GM19240 (cell line): ENCODE data around the gene ZC3H4.
"Not testable (repeated sequence)": the region's sequence is repeated elsewhere in the genome, so short reads cannot be mapped to it uniquely, and the experiment has no call there.

Source experiments
- DNase-seq: peaks from one replicate; pipeline ENCODE4 v3.0.0; 2011; ENCODE audit warnings: low spot score; ENCODE audit not compliant: insufficient read length

The ZC3H4 gene

DNA sequence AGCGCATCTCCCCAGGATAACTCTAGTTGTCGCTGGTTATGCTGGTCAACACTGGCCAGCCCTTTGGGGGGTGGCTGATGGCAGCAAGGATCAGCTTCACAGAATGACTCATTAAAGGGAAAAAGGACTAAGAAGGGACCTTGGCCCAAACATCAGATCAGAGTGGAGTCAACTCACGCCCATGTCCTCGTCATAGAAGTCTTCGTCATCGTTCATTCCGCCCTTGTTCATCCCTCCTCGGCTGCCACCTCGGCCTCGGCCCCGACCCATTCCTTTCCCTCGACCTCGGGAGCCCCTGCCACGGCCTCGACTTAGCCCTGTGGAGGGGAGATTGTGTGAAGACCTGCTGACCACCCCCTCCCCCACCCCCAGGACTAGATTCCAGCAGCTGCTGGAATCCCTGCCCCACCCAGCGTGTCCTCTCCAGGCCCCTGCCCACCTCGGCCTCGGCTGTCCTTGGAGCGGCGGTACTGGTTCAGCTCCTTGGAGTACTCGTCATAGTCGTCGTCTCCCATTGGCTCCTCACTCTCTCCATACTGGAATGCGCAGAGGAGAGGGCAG, 28.6 kb downstream of the ZC3H4 start:
- DNase-seq: no peak

DNA sequence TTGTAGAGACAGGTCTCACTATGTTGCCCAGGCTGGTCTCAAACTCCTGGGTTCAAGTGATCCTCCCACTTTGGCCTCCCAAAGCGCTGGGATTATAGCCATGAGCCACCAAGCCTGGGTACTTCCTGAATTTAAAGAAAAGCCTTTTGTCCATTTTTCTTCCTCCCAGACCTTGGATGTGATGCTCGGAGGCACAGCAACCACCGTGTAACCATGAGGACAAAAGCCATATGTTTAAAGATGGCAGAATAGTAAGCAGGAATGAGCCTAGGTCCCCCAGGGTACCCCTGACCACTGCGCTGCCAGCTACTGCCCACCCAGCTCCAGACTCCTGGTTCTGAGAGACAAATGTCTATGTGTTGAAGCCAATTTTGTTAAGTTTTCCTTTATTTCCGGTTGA, 31.1 kb downstream of the ZC3H4 start:
- DNase-seq: no peak

DNA sequence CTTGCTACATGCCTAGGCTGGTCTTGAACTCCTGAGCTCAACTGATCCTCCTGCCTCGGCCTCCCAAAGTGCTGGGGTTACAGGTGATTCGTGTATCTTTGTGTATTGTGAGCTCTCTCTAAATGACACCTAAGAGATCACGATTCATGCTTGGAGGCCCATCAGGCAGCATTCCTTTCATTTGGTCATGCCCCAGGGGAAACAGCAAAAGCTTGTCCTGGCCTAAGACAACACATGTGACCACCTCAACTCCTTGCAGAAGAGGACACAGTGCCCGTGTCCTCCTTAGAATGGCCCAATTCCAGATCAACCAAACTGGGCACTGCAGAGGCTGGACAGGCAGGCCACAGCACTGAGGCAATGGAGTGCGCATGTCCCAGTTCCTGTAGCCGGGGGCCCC, 32.5 kb downstream of the ZC3H4 start:
- DNase-seq: no peak

DNA sequence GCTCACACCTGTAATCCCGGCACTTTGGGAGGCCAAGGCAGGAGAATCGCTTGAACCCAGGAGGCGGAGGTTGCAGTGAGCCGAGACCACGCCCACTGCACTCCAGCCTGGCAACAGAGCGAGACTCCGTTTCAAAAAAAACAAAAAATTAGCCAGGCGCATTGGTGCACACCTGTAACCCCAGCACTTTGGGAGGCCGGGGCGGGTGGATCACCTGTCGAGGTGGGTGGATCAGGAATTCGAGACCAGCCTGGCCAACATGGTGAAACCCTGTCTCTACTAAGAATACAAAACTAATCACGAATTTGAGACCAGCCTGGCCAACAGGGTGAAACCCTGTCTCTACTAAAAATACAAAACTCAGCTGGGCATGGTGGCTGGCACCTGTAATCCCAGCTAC, 35.2 kb downstream of the ZC3H4 start:
- DNase-seq: not testable (repeated sequence)

DNA sequence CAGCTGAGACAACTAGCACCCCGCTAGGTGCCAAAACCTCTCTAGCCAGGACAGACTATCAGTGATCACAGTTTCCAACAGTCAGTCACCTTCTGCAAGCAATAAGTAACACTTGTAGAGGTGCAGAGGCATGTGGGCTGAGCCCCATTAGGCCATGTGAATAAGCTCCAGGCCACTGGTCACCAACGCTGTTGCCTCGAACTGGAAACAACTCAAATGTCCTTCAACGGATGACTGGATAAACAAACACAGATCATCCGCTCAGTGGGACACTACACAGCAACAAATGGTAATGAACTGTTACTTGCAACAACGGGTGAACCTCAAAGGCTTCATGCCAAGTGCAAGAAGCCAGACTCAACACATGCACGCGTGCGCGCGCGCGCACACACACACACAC, 37.6 kb downstream of the ZC3H4 start:
- DNase-seq: no peak

DNA sequence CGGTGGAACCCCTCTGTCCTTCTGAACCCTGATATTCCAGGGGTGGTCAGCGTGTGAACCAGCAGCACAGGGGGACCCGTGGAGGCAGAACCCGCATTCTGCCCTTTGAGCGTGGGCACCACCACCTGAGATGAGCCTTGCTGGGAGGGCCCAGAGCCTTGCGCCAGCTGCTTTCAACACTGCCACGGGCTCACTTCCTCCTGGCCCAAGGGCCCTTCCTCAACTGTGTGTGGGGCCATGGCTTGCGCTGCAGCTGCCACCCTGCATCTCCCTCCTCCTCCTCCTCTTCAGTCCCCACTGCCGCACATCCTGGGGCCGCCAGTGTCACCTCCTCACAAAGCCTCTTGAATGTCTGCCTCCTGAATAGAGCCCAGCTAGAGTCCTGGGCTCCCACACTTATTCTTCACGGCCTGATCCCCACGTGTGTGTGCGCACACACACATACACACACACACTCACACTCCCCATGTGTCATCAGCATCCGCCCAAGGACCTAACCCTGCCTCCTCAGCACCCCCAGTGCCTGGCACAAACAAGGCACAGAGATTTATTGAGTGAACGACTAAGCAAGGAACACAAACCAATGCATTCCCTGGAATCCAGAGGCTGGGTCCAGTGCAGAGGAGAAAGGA, 38.3 kb downstream of the ZC3H4 start:
- DNase-seq: no peak

DNA sequence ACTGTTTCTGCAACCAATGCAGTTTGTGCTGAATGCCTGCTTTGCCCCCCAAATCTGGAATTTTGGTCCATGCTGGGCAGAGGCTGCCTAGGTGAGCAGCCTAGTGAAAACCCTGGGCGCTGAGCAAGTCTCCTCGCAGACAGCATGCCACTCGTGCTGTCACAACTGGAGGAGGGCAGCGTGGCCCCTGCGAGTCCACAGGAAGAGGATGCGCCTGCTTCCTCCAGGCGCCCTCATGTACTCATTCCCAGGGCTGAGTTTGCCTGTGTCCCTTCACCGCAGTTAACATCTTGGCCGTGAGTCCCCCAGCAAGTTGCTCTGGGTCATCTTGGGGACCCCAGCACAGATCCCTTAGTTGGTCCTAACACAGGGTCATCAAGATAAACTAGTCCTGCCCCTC, 39.0 kb downstream of the ZC3H4 start:
- no peak for DNase-seq

DNA sequence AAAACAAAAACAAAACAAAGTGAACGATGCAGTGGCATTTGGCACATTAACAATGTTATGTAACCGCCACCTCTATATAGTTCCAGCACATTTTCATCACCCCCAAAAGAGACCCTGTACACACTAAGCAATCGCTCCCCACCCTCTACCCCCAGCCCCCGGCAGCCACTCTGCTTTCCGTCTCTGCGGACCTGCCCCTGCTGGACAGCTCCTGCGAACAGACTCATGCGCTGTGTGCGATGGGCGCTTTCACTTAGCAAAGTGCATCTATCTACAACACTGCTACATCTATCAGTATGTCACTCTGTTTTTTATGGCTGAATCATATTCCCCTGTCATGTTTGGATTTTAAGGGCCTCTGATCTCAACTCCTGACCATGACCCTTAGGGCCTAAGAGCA, 40.0 kb downstream of the ZC3H4 start:
- no peak for DNase-seq

DNA sequence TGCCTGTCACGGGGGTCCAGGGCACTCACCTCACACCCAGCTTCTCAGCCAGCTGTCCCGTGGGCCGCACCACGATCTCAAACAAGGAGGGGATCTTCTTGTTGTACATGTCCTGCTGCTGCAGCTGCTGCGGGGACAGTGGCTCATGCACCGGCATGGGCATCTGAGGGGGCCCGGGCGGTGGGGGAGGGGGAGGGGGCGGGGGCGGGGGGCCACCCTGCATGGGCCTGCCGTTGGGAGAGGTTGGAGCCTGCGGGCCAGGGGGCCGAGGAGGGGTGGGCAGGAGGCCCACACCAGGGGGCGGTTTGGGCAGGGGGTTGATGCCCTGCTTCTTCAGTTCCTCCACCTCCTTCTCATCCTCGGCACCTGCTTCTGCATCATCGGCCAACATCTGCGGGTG, 41.3 kb downstream of the ZC3H4 start:
- no peak for DNase-seq

DNA sequence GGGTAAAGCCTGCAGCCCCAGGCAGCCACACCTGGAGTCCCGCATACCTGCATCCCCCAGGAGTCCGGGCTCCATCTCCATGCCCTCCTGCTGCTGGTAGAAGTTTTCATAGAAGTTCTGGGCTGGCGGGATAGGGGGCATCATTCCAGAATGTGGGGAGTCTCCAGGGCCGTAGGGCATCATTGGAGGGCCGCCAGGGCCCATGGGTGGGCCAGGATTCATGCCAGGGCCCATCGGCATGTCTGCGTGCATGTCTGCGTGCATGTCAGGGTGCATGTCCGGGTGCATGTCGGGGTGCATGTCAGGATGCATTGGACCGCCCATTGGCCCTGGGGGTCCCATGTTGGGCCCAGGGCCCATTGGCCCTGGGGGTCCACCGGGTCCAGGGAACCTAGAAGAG, 41.8 kb downstream of the ZC3H4 start:
- DNase-seq: no peak

DNA sequence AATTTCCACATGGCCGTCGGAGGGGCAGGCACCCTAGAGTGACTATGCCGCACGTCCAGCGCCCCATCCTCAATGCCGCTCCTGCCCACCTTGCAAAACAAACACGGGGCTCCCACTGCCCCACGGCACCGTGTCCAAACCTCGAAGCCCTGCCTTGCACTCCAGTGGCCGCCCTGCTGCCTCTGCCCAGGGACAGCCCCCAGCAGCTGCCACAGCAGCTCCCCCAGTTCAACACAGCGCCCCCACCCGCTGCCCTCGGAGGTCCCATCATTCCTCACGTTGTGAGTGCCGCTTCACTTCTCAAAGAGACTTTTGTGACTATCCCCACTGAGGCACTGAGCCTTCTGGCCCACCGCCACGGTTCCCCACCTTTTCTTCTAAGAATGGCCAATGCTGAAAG, 42.8 kb downstream of the ZC3H4 start:
- no peak for DNase-seq

DNA sequence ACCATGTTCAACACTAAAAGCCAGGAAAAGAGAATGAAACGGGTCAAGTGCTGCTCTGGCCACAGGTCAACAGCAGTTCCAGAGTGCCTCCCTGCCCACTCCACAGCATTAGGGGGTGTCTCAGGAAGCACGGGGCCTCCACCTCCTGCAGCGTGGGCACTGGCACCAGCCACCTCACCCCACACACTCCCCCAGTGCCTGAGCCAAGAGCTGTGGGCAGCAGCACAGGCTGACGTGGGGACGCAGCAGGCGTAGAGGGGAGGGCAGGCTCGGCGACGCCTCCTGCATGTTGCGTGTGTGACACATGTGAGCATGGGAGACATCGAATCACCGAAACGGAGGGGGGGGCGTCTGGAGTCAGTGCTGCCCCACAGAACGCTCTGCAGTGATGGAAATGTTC, 43.8 kb downstream of the ZC3H4 start:
- DNase-seq: no peak

DNA sequence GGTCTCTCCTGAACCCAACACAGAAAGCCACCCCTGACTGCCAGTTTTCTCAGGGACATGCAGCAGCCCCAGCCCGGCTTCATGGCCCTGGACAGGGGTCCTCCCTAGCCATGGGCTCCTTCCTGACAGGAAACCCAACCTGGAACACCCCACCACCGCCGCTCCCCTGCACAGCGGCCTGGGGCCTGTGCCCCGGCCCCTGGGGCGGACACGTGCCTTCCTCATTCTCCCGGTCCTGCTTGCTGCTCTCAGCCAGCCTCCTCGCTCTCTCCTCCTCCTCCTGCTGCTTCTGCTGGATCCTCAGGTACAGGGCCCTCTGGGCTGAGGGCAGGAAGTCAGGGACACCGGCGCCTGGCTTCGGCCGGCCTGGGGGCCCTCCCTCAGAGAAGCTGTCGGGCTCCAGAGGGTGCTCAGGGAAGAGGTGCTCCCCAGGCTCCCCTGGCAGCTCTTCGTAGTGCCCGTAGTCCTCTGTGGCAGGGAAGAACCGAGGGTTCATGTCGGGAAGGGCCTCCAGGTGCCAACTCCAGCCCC, 44.6 kb downstream of the ZC3H4 start:
- DNase-seq: no peak

DNA sequence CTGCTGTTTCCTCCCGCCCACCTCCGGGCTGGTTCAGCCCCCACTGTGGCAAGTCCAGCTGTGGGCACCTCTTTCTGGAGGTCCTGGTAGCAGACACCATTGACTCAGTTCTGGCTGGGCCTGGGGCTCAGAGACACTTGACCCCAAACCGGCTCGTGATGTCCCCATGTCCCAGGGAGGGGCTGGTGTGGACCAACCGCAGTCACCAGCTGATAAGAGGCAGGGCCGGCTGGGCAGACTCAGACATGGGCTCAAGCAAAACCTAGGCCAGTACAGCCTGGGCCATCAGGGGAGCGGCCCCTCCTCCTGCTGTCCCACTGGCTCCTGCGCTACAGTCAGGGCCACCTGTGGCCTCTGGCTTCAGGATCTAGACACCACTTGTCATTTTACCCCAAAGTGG, 45.3 kb downstream of the ZC3H4 start:
- DNase-seq: no peak

DNA sequence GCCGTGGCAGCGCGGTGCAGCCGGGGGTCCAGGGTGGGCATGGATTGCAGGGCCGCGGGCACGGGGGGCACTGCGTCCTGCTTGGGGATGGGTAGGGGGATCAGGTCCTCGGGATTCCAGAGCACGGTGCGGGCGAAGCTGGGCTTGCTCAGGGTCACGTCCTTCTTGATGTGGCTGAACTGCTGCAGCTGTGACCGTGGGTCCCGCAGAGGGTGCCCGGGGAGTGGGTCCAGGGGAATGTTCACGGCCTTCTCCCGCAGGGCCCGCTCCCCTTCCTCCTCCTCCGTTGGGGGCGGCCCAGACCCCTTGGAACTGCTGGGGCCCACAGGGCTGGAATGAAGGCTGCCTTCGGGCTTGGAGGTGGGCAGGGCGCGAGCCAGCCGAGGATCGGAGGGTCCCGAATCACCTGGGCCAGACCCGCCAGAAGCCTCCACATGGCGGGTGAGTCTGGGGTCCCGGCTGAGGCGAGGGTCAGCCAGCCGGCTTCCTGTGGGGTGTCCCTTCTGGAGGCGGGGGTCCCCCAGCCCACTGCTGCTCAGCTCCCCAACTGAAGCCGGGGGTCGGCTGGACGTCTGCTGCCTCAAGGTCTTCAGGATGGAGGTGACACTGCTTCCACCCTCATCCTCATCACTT, 46.2 kb downstream of the ZC3H4 start:
- DNase-seq: no peak

DNA sequence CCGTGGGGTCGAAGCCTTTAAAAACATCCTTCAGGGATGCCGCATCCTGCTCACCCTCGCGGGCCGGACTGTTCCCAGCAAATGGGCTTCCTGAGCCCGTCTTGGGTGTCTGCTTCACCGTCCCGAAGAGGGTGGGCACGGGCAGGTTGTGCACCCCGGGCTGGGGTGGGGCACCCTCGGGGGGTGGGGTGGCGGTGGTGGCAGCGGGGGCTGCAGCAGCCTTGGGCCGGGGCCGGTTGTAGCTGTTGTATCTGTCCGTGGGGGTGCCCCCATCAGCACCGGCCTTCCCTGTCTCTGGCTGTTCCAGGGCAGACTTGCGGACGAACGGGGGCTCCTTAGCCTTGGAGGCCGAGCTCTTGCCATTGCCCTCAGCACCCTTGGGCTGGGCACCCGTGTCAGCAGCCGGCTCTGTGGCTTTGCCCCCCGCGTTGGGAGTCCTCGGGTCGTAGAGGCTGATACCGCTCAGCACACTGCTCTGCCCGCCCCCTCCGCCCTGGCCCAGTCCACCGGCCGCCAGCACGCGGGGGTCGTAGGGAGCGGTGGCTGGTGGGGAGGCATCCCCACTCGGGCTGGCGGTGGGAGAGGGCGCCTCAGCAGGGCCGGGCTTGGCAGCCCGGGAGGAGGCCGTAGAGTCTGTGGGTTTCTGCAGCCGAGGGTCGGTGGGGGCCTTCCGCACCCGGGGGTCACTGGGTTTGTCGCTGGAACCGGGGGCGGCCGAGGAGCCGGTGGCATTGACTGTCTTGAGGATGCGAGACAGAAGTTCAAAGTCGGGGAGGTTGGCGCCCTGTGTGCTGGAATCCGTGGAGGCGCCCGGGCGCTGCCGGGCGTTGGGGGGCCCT, 47.0 kb downstream of the ZC3H4 start:
- no peak for DNase-seq

DNA sequence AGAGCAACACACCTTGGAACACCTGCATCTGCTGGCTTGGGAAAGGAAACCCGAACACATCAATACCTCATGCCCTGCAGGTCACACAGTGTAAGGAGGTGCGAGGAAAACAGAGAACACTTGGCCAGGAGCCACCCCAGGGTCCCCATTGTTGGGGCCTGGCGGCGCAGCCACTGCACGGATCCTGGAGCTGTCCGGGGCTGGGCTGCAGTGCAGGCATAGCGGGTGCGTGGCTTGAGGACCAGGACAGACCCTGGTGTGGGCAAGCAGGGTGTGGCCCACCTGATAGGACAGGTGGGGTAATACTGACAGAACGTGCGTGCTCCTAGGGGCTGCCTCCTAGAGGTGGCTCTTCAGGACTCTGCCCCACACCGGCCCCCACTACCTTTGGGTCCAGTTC, 48.3 kb downstream of the ZC3H4 start:
- DNase-seq: no peak

DNA sequence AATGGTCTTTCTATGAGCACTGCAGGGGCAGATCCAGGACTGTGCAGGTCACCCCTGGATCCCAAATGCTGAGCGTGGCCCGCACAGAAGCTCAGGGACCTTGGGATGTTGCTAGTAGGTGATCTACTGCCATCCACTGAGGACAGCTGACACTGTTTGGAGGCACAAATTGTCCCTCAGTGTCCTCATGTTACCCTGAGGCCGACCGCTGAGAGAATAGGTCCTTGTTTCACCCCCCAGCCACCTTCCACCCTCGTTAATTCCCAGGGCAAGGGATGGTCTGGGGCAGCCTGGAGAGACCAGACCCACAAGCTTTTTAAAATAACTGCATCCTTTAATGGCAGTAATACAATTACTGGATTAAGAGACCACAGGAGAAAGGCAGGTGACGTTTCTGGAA, 49.7 kb downstream of the ZC3H4 start:
- no peak for DNase-seq

DNA sequence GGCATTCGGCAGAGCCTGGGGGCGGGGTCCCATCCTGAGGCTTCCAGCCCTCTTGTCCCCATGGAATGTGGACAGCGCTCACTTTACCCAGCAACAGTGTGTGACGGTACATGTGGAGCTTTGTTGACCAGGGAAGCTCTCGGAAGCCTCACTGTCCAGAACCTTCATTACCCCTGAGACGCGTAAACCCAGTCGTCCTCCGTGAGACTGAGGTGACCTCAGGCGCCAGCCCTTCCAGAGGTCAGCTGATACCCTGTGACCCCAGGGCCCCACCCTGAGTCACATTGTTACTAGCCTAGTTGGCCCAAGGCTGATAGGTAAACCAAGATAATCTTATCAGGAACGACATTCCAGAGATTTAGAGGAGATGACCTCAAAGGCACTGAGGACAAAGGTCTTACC, 55.0 kb downstream of the ZC3H4 start:
- DNase-seq: no peak

DNA sequence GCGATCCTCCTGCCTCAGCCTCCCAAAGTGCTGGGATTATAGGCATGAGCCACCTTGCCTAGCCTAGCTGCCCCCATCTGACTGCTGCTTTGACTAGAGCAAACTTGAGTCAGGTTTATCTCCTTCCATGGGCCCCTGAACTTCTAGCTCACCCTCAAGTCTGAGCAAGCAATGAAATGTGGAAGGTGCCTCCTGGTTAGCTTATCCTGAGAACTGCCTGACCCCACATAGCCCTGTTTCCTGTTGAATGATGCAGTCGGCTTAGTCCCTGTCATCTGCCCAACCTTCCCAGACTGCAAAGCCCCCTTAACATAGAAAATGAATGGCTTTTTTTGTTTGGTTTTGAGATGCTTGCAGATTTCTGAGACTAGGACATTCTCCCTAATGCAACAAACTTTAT, 56.2 kb downstream of the ZC3H4 start:
- DNase-seq: no peak

DNA sequence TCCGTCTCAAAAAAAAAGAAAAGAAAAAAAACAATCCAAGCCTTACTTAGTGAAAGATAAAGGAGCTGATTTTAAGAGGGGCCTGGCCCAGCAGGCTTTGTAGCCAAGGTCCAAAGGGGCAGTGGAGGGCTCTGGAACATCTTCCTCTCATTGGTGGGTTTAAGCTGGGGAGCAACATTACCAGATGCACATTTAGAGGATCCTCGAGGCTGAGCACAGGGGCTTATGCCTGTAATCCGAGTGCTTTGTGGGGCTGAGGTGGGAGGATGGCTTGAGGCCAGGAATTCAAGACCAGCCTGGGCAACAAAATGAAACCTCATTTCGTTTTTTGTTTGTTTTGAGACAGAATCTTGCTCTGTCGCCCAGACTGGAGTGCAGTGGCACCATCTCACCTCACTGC, 57.2 kb downstream of the ZC3H4 start:
- no peak for DNase-seq

DNA sequence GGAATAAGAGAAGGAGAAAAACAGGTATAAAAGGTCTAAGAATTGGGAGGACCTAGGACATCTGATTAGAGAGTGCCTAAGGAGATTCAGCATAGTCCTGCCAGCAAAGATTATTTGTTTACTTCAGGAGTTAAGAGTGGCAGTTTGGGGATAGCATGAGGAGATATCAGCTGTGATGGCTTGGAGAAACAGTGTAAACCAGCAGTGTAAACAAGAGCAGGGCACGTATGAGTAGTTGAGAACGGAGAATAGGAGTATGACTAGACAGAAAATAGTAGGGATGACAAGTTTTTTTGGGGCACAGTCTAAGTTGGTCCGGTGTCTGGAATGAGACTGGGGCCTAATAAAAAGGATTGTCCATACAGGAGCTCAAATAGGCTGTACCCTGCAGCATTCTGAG, 63.0 kb downstream of the ZC3H4 start:
- not testable (repeated sequence) for DNase-seq
